Gastroesophageal sphincter (tissue), 4 donors: Measurements from ENCODE around the gene SENP8. TPM values are rescaled to one million over a fixed set of nuclear protein-coding genes. Genes with fewer than 3 reads are reported as not detected.
A peak's percentile ranks its signal among the peaks of the same experiment; 100 is the strongest.

Experiments
- ATAC-seq: fragments of 150-250 bp; one replicate; pipeline ENCODE4 v1.9.1; 2016; ENCODE audit warnings: mild to moderate bottlenecking, moderate library complexity
- H3K27ac ChIP-seq, 4 donors: fragments of 200-600 bp; sonication (generic) in 3 of 4; 1 replicate in 3 of 4; 2 replicates in 1 of 4; pipeline ENCODE4 v1.5.1; 2016 to 2019
- H3K27me3 ChIP-seq: fragments of 200-600 bp; sonication (generic); one replicate; pipeline ENCODE4 v1.5.1; 2019
- H3K36me3 ChIP-seq, 2 donors: fragments of 200-600 bp; sonication (generic); one replicate each; pipeline ENCODE4 v1.5.1; 2019; ENCODE audit warnings: control low read depth in 1 of 2
- H3K4me1 ChIP-seq, 3 donors: fragments of 200-600 bp; sonication (generic); 1 replicate in 2 of 3; 2 replicates in 1 of 3; pipeline ENCODE4 v1.5.1; 2016 to 2019; ENCODE audit warnings: control low read depth in 2 of 3
- H3K4me3 ChIP-seq, 2 donors: fragments of 200-600 bp; sonication (generic); one replicate each; pipeline ENCODE4 v1.5.1; 2019; ENCODE audit warnings: mild to moderate bottlenecking in 1 of 2, moderate library complexity in 1 of 2
- H3K9me3 ChIP-seq, 3 donors: fragments of 200-600 bp; sonication (generic); one replicate each; pipeline ENCODE4 v1.5.1; 2017 to 2019; ENCODE audit warnings: control low read depth in 2 of 3
- EP300 ChIP-seq: sonication (generic); formaldehyde crosslinking; IDR thresholded peaks from one replicate; pipeline ENCODE4 v1.6.1; 2017; ENCODE audit warnings: antibody characterized with exemption, mild to moderate bottlenecking
- POLR2A ChIP-seq, 2 donors: fragments of 450-650 bp; IDR thresholded peaks; one replicate each; pipeline ENCODE4 v1.6.1; 2017; ENCODE audit warnings: antibody characterized with exemption in 2 of 2, mild to moderate bottlenecking in 2 of 2, moderate library complexity in 1 of 2
- POLR2AphosphoS5 ChIP-seq: sonication (generic); formaldehyde crosslinking; IDR thresholded peaks from one replicate; pipeline ENCODE4 v1.6.1; 2017; ENCODE audit warnings: antibody characterized with exemption
- WGBS, 2 donors: methylation state at CpG; one replicate each; pipeline ENCODE4 v1.1.5; 2018; ENCODE audit warnings: low coverage in 1 of 2; 5-methylcytosine and 5-hydroxymethylcytosine counted together
- total RNA-seq, 4 donors: library from RNA; depleted of rRNA; stranded (reverse); fragments of >200 nt; gene quantifications; one replicate each; pipeline ENCODE4 v1.1.0, GENCODE V29; 2016
- TF ChIP-seq, protein P1 (sequence below), 4 experiments: fragments of 200-600 bp in 2 of 4; fragments of 450-650 bp in 2 of 4; sonication (generic) in 1 of 4; IDR thresholded peaks; one replicate each; pipeline ENCODE4 v1.5.1; 2017 to 2019; ENCODE audit warnings: antibody characterized with exemption in 4 of 4, mild to moderate bottlenecking in 2 of 4, moderate library complexity in 2 of 4

The SENP8 gene
- total RNA-seq, 4 donors from 2014 or later: 0.92 to 2.8 (median 2.1) TPM

DNA sequence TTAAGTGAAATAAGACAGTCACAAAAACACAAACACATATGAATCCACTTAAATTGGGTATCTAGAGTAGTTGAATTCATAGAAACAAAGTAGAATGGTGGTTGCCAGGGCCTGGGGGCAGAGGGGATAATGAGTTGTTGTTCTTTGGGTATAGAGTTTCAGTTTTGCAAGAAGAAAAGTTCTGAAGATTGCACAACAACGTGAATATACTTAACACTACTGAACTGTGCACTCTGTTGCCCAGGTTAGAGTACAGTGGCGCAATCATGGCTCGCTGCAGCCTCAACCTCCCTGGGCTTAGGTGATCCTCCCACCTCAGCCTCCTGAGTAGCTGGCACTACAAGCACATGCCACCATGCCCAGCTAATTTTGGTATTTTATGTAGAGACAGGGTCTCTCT, 64.5 kb downstream of the SENP8 start:
- ATAC-seq: no peak
- Histone ChIP-seq H3K27me3 (peaks cover 61% of the 10 kb centered on the region), H3K4me3 (no peak overlapping the region), H3K9me3 (no peaks in the 10 kb centered on the region), H3K36me3 (no peaks in the 10 kb centered on the region), H3K27ac (no peak overlapping the region), H3K4me1 (peaks cover 0 to 22% (median 9%) of the 10 kb centered on the region in 3 donors)
- 90 to 97% methylated on average over 2 to 3 of the region's 3 CpGs for WGBS, 2 donors
- TF ChIP-seq, protein P1, sequence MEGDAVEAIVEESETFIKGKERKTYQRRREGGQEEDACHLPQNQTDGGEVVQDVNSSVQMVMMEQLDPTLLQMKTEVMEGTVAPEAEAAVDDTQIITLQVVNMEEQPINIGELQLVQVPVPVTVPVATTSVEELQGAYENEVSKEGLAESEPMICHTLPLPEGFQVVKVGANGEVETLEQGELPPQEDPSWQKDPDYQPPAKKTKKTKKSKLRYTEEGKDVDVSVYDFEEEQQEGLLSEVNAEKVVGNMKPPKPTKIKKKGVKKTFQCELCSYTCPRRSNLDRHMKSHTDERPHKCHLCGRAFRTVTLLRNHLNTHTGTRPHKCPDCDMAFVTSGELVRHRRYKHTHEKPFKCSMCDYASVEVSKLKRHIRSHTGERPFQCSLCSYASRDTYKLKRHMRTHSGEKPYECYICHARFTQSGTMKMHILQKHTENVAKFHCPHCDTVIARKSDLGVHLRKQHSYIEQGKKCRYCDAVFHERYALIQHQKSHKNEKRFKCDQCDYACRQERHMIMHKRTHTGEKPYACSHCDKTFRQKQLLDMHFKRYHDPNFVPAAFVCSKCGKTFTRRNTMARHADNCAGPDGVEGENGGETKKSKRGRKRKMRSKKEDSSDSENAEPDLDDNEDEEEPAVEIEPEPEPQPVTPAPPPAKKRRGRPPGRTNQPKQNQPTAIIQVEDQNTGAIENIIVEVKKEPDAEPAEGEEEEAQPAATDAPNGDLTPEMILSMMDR (IDR thresholded peaks at IDR 0.05): no peak
- TF ChIP-seq POLR2AphosphoS5: no peak
- TF ChIP-seq EP300: no peak
- TF ChIP-seq POLR2A (IDR thresholded peaks at IDR 0.05): no peak

DNA sequence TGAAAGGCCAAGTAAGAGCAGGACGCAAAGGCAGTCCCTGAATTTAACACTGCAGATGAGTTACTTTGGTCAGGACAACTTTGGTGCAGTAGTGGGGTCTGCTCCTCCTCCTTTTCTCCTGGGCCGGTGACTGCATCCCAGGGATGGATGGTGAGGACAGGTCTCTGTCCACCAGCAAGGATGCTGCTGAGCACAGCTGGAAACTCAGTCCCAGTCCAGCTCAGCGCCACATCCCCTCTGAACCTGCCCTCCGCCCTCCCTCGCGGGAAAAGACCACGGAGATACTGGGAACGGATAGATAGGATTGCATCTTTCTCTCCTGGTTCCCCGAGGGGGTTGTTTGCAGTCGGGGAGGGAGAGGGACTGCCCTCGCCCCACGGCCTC, 65.6 kb downstream of the SENP8 start:
- WGBS, 2 donors: 64 to 80% methylated on average over 2 of the region's 12 CpGs
- Histone ChIP-seq H3K4me1 (peaks cover 0 to 22% (median 9%) of the 10 kb centered on the region in 3 donors), H3K36me3 (no peaks in the 10 kb centered on the region), H3K27ac (no peak overlapping the region), H3K9me3 (no peaks in the 10 kb centered on the region), H3K27me3 (peaks cover 56% of the 10 kb centered on the region), H3K4me3 (peak overlapping the region in 1 of 2 donors; percentile 42)
- ATAC-seq: no peak
- no peak for TF ChIP-seq EP300
- no peak for TF ChIP-seq POLR2AphosphoS5
- no peak for TF ChIP-seq POLR2A (IDR thresholded peaks at IDR 0.05)
- TF ChIP-seq, protein P1 (IDR thresholded peaks at IDR 0.05): no peak

DNA sequence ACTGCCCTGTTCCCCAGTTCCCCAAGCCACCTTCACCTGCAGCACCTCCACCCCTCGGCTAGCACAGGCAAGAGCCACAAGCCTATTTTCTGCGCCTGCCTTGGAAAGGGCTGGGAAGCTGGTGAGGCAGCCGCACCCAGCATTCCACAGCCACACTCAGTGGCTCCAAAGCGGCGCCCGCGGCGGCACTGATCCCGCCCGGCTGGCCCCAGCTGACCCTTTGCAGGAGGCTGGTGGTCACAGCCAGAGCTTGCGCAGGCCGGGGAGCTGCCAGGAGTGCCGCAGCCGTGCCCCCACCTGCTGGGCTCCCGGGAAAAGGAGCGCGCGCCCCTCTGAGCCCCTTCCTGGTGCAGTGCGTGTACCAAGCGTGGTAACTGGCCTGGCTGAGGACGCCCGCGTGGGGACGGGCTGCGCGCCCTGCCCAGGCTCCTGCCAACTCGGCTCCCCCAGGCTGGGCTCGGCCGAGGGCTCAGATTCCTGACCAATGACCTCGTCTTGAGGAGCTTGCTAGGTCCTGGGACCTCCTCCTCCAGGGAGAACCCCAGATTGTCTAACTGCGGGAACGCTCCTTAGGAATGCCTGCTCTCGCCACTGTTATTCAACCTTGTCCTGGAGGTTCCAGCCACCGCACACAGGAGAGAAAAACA, 66.1 kb downstream of the SENP8 start:
- no peaks in the 10 kb centered on the region for H3K9me3 ChIP-seq
- peaks cover 51% of the 10 kb centered on the region for H3K27me3 ChIP-seq
- WGBS, 2 donors: 0% methylated on average over 1 to 5 of the region's 34 CpGs
- ATAC-seq: peak; percentile 54
- peak overlapping the region in 1 of 2 donors; percentile 42 for H3K4me3 ChIP-seq
- TF ChIP-seq POLR2A (IDR thresholded peaks at IDR 0.05): no peak
- no peak for TF ChIP-seq POLR2AphosphoS5
- no peak for TF ChIP-seq EP300
- TF ChIP-seq, protein P1 (IDR thresholded peaks at IDR 0.05): no peak
- H3K4me1 ChIP-seq: peaks cover 0 to 20% (median 9%) of the 10 kb centered on the region in 3 donors
- H3K36me3 ChIP-seq: no peaks in the 10 kb centered on the region
- H3K27ac ChIP-seq: no peak overlapping the region

DNA sequence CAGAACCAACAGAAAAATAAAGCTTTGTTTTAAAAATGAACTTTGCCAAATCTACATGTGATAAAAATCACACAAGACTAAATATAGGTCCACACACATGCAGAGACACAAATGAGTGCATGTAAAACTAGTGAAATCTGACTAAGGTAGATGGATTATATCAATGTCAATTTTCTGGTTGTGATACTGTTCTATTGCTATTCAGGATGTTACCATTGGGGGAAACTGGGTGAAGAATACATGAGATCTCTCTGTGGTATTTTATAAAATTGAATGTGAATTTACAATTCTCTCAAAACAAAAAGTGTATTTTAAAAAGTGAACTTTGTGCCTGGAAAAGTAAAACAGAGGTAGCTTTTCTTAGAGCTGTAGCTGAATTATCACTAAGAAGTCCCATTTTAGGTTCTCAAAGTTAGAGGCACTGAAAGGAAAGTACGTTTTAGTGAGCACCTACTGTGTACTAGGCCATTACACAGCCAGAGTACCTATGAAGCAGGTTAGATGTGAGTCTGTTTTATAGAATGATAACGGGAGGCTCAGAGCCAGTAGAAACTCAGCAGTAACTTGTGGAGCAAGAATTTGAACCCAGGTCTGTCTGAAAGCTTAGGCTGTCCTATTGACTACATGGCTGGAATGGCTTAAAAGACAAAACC, 71.2 kb downstream of the SENP8 start:
- 81 to 100% methylated on average over 1 to 2 of the region's 2 CpGs for WGBS, 2 donors
- no peak for ATAC-seq
- H3K36me3 ChIP-seq: no peaks in the 10 kb centered on the region
- H3K4me1 ChIP-seq: peaks cover 0 to 3% (median 2%) of the 10 kb centered on the region in 3 donors
- TF ChIP-seq POLR2A (IDR thresholded peaks at IDR 0.05) (no peak), POLR2AphosphoS5 (no peak)
- TF ChIP-seq, protein P1 (IDR thresholded peaks at IDR 0.05): no peak
- H3K4me3 ChIP-seq: no peak overlapping the region
- H3K9me3 ChIP-seq: no peaks in the 10 kb centered on the region
- no peak overlapping the region for H3K27ac ChIP-seq
- H3K27me3 ChIP-seq: peaks cover 7% of the 10 kb centered on the region

DNA sequence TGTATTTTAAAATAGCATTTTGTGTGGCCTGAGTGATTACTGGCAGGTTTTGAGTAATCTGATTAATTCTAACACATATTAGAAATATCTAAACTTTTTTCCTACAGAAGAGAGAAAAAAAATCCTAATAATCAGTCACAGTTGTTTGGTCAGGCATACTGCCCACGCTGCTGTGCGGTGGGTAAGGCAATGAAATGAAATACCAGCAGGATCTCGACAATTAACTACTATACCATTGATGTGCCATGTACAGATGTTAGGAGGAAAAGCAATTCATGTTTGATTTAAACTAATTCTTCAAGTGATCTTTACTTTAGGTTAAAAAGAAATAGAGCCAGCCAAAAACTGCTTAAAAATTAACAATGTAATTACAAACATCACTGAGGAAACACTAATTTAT, 74.2 kb downstream of the SENP8 start:
- 84 to 93% methylated on average over 3 of the region's 3 CpGs for WGBS, 2 donors

More for the DNA sequence above, 74.2 kb downstream of the SENP8 start:
- Histone ChIP-seq H3K4me1 (peaks cover 0 to 10% (median 0%) of the 10 kb centered on the region in 3 donors), H3K4me3 (no peak overlapping the region), H3K36me3 (no peaks in the 10 kb centered on the region), H3K9me3 (no peaks in the 10 kb centered on the region), H3K27ac (no peak overlapping the region), H3K27me3 (peaks cover 18% of the 10 kb centered on the region)
- ATAC-seq: no peak
- TF ChIP-seq POLR2A (IDR thresholded peaks at IDR 0.05): no peak
- TF ChIP-seq POLR2AphosphoS5: no peak
- TF ChIP-seq, protein P1 (IDR thresholded peaks at IDR 0.05): no peak
- no peak for TF ChIP-seq EP300
